Nephron (organoid): ENCODE measurements around the gene CASTOR1.

Experiments
- H3K27ac Mint-ChIP-seq, 3 experiments: 2 replicates each; pipeline ENCODE4 v1.8.0; 2020; ENCODE audit warnings: mixed read lengths in 3 of 3, mild to moderate bottlenecking in 2 of 3, moderate library complexity in 1 of 3
- H3K27me3 Mint-ChIP-seq: 2 replicates; pipeline ENCODE4 v1.8.0; 2021; ENCODE audit warnings: low read depth, mild to moderate bottlenecking, moderate library complexity, mixed read lengths
- H3K36me3 Mint-ChIP-seq: 2 replicates; pipeline ENCODE4 v1.8.0; 2020; ENCODE audit warnings: low read depth, mixed read lengths
- H3K4me1 Mint-ChIP-seq: 2 replicates; pipeline ENCODE4 v1.8.0; 2020; ENCODE audit warnings: mixed read lengths
- H3K4me3 Mint-ChIP-seq, 3 experiments: 2 replicates each; pipeline ENCODE4 v1.8.0; 2020; ENCODE audit warnings: mild to moderate bottlenecking in 3 of 3, mixed read lengths in 3 of 3, moderate library complexity in 2 of 3
- H3K9me3 Mint-ChIP-seq: 2 replicates; pipeline ENCODE4 v1.8.0; 2020; ENCODE audit warnings: mixed read lengths
- TF ChIP-seq, protein P1 (sequence below), 3 experiments: fragments of 200-600 bp; sonication (generic); IDR thresholded peaks; one replicate each; pipeline ENCODE4 v1.5.0; 2021; ENCODE audit warnings: antibody characterized with exemption in 3 of 3; ENCODE audit not compliant: unreplicated experiment in 3 of 3

Gene CASTOR1

DNA sequence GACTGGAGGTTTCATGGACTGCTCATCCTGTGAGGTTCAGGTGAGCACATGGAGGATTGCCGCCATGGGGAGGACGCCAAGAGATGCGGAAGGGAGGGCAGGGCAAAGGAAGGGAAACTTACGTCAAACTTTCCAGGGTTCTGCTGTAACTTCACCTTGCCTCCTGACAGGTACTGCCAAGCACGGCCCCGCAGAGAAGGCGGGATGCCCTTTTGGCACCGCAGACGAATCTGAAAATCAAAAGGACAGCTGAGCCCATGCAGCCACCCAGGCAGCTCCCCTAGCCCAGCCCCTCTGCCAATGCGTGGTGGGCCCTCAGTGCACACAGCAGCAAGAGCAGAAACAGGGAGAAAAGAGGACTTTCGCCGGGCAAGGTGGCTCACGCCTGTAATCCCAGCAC lies 10.0 kb upstream of the CASTOR1 start:
- Mint-ChIP-seq H3K27me3 (no peaks in the 10 kb centered on the region), H3K4me1 (no peaks in the 10 kb centered on the region)

DNA sequence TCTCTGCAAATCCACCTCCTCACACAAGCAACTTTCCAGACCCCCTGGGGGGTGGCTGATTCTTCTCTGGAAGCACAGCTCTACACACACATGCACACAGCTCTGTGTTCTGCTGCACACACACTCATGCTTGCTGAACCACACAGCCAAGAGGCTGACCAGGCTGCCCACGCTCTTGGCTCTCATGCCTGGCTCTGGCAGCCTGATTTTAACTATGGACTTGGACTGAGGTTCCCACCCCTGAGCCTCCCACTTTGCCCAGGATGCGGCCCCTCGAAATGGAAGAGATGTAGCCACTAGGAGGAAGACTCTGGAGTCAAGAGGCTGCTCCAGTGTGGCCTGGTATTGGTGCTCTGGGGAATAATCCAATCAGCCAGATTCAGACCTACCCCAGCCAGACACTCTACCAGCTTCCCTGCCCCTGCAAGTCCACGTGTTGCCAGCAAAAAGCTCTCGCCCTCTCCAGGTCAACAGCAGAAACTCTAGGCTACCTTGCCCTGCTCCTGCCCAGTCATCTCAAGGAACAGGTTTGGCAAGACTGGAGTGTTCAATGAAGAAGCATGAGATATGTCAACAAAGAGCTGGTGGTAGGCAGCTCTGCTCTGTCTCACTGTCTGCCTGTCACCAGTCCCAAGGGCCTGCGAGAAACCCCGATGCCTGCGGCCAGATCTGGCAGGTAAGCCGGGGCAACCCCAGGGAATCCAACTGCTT lies 8.8 kb upstream of the CASTOR1 start:
- no peaks in the 10 kb centered on the region for H3K9me3 Mint-ChIP-seq
- no peaks in the 10 kb centered on the region for H3K4me1 Mint-ChIP-seq
- TF ChIP-seq, protein P1, sequence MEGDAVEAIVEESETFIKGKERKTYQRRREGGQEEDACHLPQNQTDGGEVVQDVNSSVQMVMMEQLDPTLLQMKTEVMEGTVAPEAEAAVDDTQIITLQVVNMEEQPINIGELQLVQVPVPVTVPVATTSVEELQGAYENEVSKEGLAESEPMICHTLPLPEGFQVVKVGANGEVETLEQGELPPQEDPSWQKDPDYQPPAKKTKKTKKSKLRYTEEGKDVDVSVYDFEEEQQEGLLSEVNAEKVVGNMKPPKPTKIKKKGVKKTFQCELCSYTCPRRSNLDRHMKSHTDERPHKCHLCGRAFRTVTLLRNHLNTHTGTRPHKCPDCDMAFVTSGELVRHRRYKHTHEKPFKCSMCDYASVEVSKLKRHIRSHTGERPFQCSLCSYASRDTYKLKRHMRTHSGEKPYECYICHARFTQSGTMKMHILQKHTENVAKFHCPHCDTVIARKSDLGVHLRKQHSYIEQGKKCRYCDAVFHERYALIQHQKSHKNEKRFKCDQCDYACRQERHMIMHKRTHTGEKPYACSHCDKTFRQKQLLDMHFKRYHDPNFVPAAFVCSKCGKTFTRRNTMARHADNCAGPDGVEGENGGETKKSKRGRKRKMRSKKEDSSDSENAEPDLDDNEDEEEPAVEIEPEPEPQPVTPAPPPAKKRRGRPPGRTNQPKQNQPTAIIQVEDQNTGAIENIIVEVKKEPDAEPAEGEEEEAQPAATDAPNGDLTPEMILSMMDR (IDR thresholded peaks at IDR 0.05; ENCODE audit: unreplicated experiment in 3 of 3): no peak
- H3K27ac Mint-ChIP-seq: no peak overlapping the region
- H3K4me3 Mint-ChIP-seq: no peak overlapping the region
- no peaks in the 10 kb centered on the region for H3K27me3 Mint-ChIP-seq
- peaks cover 8% of the 10 kb centered on the region for H3K36me3 Mint-ChIP-seq

More for the DNA sequence above, 10.0 kb upstream of the CASTOR1 start:
- TF ChIP-seq, protein P1 (IDR thresholded peaks at IDR 0.05; ENCODE audit: unreplicated experiment in 3 of 3): no peak
- no peaks in the 10 kb centered on the region for H3K9me3 Mint-ChIP-seq
- H3K27ac Mint-ChIP-seq: no peak overlapping the region
- H3K4me3 Mint-ChIP-seq: no peak overlapping the region
- peaks cover 6% of the 10 kb centered on the region for H3K36me3 Mint-ChIP-seq

GRCh38 chr22:30297276-30297990 lies 8.1 kb upstream of the CASTOR1 start:
- TF ChIP-seq, protein P1 (IDR thresholded peaks at IDR 0.05; ENCODE audit: unreplicated experiment in 3 of 3): no peak
- H3K4me1 Mint-ChIP-seq: no peaks in the 10 kb centered on the region
- H3K36me3 Mint-ChIP-seq: peaks cover 10% of the 10 kb centered on the region
- no peak overlapping the region for H3K4me3 Mint-ChIP-seq
- H3K27ac Mint-ChIP-seq: no peak overlapping the region
- no peaks in the 10 kb centered on the region for H3K27me3 Mint-ChIP-seq
- no peaks in the 10 kb centered on the region for H3K9me3 Mint-ChIP-seq

DNA sequence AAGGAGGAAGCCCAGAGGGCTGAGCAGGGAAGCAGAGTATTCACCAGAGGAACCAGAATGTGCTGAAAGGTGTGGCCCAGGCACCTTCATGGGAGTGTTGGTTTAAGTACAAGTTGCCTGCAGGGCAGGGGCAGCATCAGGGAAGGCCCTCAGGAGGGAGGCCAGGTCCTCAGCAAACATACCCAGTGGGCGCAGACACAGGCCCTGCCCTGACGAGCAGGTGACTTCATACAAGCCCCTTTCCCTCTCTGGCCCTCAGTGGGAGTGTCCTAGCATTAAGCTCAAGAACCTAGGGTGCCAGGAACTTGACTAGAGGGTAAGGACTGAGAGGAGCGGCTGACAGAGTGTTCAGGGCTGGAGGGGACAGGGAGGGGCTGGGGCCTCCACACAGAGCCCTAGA lies 7.5 kb upstream of the CASTOR1 start:
- Mint-ChIP-seq H3K36me3 (peaks cover 10% of the 10 kb centered on the region), H3K9me3 (no peaks in the 10 kb centered on the region), H3K27ac (no peak overlapping the region), H3K27me3 (no peaks in the 10 kb centered on the region), H3K4me3 (no peak overlapping the region), H3K4me1 (no peaks in the 10 kb centered on the region)
- TF ChIP-seq, protein P1 (IDR thresholded peaks at IDR 0.05; ENCODE audit: unreplicated experiment in 3 of 3): no peak

GRCh38 chr22:30296324-30296723 lies 7.0 kb upstream of the CASTOR1 start:
- Mint-ChIP-seq H3K4me1 (no peaks in the 10 kb centered on the region), H3K27ac (no peak overlapping the region), H3K36me3 (peaks cover 10% of the 10 kb centered on the region), H3K9me3 (no peaks in the 10 kb centered on the region), H3K4me3 (no peak overlapping the region), H3K27me3 (no peaks in the 10 kb centered on the region)
- TF ChIP-seq, protein P1 (IDR thresholded peaks at IDR 0.05; ENCODE audit: unreplicated experiment in 3 of 3): no peak
